HG02678 (cell line): ENCODE measurements around the gene KATNB1.

ENCODE experiments used
- ATAC-seq: cut with Tn5 transposase; IDR thresholded peaks from one replicate; pipeline ENCODE4 v1.9.1; 2021; ENCODE audit warnings: mild to moderate bottlenecking, moderate library complexity; ENCODE audit not compliant: unreplicated experiment

Gene KATNB1, protein sequence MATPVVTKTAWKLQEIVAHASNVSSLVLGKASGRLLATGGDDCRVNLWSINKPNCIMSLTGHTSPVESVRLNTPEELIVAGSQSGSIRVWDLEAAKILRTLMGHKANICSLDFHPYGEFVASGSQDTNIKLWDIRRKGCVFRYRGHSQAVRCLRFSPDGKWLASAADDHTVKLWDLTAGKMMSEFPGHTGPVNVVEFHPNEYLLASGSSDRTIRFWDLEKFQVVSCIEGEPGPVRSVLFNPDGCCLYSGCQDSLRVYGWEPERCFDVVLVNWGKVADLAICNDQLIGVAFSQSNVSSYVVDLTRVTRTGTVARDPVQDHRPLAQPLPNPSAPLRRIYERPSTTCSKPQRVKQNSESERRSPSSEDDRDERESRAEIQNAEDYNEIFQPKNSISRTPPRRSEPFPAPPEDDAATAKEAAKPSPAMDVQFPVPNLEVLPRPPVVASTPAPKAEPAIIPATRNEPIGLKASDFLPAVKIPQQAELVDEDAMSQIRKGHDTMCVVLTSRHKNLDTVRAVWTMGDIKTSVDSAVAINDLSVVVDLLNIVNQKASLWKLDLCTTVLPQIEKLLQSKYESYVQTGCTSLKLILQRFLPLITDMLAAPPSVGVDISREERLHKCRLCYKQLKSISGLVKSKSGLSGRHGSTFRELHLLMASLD

DNA sequence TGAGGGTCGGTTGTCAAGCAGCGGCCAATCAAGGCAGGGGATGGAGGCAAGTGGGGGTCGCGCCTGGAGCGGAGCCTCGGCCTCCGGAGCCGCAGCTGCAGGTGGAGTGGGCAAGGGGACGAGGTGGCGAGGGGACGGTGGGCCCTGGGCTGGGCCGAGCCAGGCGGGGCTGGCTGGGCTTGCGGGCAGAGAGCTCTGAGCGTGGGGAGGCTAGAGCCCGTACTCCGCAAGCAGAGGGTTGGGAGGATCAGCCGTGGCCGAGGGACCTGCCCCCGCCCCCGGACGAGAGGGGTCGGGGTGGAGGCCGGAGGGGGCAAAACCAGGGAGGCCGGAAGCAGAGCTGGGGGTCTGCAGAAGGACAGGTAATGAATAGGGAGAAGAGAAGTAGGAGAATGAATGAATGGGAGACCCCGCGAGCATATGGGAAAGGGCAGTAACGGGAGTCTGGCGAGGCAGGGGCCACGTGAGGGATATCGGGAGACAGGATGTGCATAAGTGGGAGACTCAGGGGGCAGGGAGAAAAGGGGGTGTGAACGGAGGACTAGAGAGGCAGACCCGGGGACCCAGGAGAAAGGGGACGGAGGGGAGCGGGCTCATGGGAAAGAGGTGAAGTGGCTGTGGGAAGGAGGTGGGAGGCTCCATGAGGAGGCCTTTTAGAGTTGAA is at the start of gene KATNB1:
Gene KATNB1, plus strand, starts transcription at position 16 of the 664 bp plus-strand sequence. CDS start 1,474 bp downstream, outside the sequence.
- ATAC-seq = no peak

DNA sequence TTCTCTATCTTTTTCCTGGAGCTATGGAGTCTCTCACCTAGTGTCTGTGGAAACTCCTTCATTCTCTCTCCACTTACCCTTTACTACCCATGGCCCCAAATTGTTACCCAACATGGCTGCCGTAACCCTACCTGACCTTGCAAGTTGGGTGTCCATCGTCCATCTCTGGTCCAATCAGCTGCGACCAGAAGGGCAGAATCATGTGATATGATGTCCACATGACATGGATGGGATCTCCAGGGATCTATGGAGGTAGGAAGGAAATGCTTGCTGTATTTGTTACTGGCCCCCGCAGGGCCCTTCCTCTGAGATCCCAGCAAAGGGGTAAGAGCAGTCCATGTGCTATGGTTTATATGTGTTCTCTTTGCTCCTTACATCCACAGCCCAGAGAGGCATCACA is 49.0 kb upstream of the KATNB1 start:
- no peak for ATAC-seq

DNA sequence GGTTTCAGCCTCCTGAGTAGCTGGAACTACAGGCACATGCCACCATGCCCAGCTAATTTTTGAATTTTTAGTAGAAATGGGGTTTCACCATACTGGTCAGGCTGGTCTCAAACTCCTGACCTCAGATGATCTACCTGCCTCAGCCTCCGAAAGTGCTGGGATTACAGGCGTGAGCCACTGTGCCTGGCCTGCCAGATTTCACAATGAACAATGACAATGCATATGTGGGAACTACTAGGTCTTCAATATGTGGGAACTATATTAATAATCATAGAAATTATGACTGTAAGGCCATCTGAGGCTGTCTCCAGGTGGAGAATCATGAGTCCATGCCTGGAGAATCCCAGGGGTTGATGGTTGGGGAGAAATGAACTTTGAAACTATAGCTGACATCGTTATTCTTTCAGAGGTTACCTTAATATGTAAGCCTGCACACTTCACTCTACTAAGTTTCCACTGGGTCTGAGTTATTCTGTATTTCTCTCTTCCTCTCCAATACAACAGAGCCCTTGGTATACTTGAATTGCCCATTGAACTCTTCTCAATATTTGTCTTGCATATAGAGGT is 48.1 kb upstream of the KATNB1 start:
- no peak for ATAC-seq

DNA sequence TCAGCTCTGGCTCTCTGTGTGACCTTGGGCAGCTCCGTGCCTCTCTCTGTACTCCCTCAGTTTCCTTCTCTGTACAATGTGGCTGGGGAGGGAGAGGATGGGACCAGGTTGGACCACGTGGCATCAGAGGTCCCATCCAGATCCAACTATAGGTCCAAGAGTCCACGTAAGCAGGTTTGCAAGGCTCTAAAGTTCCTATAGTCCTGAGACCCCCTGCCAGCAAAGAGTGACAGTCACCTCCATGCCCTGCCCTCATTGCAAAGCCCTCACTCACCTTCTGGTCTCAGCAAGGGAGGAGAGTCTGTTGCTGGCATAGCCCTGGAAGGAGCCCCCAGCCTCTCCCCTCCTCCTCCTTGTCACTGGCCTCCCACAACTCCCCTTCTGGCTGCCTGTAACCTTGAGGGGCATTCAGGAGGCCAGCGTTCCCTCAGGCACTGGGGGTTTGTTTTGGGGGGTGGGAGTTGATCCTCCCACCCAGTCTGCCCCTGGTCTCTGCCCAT is 47.0 kb upstream of the KATNB1 start:
- no peak for ATAC-seq

DNA sequence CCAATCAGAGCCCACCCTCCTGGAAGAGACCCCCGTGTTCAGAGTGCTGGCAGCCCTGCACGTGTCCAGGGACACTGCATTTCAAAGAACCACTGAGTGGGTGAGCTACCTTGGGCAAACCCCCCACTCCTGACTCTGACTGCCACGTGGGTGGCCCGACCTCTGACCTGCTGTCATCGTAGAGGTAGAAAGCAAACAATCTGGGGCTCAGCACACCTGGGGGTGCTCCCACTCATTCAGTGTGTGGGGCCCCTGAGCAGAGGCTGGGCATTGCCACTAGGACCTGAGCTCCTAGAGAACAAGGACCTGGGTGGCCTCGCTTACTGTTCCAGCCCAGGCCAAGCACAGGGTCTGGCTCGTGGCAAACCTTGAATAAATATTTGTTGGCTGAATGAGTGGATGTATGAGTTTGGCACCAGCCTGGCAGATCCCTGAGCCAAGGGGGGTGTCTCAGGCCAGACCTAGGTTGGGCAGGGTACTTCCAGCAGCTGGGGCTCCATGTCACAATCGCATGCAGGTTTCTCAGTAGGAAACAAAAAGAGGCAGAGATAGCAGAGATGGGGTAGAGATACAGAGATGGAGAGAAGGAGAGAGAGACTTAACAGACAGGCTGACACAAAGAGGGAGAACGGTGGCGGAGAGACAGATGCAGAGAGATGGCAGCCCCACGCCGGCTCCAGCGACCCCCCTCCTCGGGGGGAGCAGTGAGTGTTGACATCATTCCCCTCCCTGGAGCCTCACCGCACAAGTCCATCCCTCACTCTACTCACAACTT is 46.4 kb upstream of the KATNB1 start:
- peak; percentile 5 for ATAC-seq

DNA sequence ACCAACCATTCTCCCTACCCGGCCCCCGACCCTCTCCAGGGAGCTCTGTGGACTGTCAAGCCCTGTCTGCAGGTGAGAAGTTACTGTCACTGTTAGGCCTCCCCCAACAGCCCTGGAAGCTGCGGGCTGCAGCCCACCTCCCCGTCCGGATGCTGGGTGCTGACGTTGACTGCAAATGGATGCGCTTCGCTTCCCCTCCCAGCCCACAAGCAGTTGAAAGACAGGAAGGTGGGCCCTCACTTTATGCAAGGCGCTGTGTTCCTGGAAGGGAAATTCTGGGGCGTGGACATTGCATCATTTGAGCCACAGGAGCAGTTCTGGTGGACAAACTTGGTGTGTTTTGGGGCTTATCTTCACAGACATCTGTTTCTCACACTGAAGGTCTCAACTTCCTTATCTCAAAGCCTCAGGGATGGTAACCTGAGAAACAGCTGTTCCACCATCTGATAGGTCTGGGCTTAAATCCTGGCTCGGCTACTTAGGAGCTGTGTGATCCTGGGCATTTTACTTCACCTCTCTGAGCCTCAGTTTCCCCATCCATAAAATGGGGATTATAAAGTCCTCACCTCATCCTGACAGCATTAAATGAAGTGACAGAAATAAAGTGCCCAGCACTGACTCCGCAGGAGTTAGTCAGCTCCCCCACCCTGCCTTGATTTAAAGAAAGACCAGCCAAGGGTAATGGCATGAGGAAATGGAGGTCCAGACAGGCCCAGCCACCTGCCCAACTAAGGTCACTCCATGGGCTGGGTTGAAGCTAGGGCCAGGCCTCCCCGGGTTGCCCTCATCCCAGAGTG is 45.6 kb upstream of the KATNB1 start:
- peak; percentile 72 for ATAC-seq

DNA sequence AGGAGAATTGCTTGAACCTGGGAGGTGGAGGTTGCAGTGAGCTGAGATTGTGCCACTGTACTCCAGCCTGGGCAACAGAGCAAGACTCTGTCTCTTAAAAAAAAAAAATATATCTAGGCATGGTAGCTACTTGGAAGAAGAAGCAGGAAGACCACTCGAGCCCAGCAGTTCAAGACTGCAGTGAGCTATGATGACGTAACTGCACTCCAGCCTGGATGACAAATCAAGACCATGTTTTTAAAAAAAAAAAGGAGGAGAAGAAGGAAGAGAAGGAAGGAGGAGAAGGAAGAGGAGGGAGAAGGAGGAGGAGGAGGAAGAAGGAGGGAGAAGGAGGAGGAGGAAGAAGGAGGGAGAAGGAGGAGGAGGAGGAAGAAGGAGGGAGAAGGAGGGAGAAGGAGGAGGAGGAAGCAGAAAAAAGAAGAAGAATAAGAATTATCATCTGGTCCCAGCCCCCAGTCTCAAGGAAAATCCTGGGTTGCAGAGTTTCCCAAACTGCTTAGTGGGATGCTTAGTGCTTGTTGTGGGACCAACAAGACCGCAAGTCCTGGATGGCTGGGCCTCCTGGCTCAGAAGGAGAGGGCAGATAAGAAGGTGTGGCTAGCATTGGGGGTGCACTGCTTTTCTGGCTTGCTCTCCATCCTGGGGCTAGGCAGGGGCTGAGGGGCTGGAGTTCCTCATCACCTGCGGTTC is 44.6 kb upstream of the KATNB1 start:
- no peak for ATAC-seq

DNA sequence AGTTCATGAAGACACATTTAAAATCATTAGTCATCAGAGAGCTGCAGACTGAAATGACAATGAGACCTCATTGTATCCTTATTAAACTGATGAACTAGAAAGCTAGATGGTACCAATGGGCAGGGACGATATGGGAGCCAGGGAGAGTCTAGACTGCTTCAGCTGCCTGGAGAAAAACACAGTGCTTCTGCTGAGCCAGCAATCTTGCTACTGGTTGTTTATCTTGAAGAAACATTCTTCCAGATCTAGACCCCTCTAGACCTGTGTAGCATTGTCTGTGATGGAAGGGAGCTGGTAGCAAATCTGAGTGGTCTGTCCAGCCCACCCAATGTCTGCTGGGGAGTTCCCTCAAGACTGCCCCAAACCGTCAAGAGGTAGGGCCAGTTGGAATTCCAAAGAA is 42.9 kb upstream of the KATNB1 start:
- ATAC-seq = no peak

DNA sequence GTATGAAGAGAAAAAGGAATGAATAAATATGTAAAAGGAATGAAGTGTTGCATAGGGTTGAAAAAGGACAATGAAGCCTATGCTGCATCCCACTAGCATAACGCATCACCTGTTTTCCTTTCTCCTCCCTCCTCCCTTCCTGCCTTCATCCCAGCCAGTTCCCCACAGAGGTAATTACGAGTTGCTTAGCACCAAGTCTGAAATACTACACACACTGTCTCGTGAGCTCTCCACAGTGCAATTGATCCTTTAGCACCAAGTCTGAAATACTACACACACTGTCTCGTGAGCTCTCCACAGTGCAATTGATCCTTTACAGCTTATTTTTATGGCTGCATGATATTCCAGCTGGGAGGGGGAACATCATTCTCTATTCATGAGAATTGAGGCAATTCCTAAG is 42.0 kb upstream of the KATNB1 start:
- no peak for ATAC-seq

DNA sequence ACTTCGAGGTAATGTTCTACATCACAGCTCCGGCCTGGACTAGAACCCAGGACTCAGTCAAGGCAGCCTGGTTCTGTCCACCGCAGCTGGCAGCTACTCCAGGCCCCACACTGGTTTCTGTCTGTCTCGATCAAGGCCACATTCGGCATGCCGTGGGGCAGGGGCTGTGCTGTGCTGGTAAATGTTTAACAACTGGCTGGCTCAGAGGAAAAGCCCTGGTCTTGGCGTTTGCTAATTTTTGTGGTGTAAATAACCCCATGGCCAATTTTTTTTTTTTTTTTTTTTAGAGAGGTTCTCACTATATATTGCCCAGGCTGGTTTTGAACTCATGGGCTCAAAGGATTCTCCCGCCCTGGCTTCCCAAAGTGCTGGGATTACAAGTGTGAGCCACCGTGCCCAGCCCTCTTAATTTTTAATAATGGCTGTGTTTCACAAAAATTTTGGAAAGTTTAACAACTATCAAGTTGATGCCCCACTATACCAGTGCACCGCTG is 41.3 kb upstream of the KATNB1 start:
- no peak for ATAC-seq

DNA sequence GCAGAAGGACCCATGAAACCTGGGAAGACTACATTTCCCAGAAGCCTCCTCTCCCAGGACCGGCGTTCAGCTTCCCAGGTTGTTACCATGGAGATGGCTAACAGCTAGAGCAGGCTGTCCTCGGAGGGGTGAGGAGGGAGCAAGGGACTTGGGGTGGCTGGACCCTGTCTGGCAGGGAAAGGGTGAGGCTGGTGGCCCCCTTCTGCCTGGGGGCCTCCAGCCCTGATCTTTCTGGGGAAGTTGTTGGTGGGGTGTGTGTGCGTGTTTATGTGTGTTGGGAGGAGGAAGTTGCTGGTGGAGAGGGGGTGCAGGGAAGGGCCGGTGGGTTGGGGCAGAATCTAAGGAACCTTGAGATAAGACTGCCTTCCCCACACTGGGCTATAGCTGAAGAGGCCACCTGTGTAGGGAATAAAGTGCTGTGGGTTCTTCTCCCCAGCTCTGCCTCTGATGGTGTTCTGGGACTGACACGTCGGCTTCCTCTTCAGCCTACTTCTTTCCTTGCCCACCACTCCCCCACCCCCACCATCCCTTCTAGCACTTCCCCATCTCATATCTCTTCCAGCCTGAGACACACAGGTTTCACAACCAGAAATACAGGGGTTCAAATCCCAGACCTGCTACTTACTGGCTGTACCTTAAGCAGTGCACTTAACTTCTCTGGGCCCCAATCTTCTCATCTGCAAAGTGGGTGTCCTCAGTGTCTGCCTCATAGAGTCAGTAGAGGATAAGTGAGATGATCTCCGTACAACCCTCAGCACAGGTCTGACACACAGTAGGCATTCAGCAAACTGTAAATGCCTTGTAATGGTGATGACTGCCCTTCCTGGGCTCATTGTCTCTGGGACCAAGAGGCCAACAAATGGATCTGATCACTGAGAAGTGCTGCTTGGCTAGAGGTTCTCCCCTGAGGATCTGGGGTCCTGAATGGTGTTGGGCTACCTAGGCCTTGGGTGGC is 40.6 kb upstream of the KATNB1 start, which contains the start of gene DRC7:
Gene DRC7, plus strand, starts transcription at position 82 of the 955 bp plus-strand sequence. CDS start 3,144 bp downstream, outside the sequence.
- peak; percentile 46 for ATAC-seq

DNA sequence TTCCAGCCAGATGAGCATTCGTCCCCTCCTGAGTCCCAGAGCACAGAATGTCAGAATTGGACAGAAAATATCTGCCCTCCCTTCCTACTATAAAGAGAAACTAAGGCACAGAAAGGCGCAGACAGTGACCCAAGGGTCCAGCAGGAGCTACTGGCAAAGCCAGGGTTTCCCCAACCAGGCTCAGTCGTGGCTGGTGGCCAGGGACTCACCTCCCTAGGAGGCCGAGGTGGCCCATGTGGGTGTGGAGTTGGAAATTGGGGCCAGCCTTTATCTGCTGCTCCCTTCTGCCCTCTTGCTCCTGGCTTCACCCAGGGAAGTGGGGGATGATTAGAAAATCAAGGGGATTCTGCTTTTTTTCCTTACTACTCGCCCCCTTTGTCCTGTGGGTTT is 39.9 kb upstream of the KATNB1 start:
- ATAC-seq = no peak

DNA sequence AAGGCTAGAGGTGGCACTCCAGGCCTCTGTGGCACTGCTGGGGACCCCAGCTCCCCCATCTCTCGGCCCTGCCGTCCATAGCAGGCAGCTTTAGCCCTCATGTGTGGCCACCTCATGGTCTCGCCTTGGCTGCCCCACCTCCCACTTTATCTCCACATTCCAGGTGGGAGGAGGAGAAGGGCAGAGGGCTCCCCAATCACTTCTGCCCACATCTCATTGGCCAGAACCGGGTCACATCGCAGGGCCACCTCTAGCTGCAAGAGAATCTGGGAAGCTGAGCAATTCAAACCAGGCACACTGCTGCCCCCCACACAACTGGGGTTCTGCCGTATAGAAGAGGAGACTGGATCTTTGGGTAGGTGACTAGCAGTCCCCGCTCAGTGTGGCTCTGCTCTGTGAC is 39.3 kb upstream of the KATNB1 start:
- no peak for ATAC-seq

DNA sequence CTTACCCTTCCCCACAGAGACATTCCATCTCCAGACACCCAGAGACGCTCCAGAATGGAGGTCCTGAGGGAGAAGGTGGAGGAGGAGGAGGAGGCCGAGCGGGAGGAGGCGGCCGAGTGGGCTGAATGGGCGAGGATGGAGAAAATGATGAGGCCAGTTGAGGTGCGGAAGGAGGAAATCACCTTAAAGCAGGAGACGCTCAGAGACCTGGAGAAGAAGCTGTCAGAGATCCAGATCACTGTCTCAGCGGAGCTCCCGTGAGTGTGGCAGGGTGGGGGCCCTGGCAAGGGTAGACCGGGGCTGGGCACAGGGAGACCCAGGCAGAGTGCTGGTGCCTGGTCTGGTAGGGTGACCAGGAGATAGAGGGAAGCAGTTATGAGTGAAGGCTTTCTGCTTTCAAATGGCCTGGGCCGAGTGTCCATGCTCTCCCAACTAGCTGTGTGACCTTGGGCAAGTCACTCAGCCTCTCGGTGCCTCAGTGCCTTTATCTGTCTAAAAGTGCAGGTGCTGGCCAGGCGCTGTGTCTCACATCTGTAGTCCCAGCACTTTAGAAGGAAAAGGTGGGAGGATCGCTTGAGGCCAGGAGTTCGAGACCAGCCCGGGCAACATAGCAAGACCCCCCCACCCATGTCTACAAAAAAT is 37.6 kb upstream of the KATNB1 start:
- ATAC-seq = no peak

DNA sequence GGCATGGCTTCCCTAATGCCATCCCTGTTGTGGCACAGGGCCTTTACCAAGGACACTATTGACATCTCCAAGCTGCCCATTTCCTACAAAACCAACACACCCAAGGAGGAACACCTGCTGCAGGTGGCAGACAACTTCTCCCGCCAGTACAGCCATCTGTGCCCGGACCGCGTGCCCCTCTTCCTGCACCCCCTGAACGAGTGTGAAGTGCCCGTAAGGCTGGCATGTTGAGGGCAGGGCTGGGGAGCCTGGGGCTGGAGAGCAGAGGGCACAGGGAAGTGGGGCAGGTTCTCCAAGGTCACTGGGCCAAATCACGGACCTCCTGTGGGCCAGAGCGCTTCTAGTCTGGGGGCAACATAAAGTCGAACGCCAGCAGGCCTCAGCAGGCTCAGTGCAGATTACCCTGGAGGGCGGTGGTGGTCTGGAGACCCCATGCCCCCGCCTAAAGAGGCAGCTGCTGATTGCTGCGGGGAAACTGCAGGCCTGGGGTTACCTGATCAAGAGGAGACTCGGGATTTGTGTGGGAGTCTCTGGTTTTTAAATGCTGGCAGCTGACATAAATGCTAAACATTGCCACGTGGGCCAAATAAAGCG is 36.7 kb upstream of the KATNB1 start:
- ATAC-seq = no peak

DNA sequence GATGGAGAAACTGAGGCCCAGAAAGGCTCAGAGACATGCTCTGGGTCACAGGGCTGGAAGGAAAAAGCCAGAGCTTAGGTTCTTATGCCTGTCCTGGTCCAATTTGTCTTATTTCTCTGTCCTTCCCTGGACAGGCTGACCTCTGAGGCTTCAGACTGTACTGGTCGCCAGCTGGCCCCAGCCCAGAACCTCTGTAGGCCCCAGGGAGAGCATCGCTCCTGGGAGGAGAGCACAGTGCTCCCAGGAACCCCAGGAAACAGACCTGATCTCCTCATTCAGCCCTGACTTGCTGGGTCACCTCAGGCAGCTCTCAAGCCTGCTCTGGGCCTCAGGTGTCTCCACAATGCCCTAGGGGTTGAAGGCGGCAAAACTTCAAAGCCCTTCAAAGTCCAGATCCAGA is 36.1 kb upstream of the KATNB1 start:
- ATAC-seq = no peak

DNA sequence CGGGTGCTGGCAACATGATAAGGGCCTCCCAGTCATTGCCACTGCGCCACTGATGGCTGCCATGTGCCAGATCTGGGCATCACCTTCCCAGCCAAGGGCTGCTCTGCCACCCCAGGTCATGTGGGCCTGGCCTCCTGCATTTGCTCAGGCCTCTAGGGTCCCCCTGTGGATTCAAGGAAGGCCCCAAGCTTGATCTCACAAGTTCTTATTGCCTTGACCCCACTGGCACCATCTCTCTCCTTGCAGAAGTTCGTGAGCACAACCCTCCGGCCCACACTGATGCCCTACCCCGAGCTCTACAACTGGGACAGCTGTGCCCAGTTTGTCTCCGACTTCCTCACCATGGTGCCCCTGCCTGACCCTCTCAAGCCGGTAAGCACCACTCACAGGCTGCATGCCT is 35.7 kb upstream of the KATNB1 start:
- ATAC-seq = no peak
